ENCODE data around the gene DRD3.

The DRD3 gene

DNA sequence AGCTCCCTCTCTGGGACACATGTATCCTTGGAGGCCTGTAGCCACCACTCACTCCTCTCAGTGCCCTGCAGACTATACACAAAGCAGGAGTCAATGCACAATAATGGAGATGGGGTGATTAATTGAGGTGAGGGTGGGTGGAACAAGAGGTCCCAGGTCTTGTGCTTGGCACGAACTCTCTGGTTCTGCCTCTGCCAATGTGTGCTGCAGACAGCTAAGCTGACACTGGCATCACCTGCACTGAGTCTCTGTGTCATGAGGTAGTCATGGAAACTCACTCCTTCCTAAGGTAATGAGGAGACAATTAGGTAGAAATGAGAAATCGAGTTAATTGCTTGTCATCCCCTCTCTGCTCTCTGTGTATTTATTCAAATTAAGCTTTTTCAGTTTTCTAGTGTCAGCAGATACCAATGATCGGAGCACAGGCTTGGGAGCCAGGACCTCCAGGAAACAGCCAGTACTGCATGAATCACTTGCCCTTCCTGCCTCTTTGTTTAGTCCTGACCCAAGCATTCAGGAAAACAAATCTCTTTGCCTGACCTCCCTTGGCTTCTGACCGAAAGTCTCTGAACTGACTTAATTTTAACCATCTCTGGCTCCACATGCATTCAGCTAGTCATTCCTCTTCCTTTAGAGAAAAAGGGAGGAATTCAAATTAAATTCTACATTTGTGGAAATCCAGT, 56.7 kb downstream of the DRD3 start:
- DNase-seq (ENCODE audit: extremely low read depth in 1 of 2, low read depth in 1 of 2), result no peak

DNA sequence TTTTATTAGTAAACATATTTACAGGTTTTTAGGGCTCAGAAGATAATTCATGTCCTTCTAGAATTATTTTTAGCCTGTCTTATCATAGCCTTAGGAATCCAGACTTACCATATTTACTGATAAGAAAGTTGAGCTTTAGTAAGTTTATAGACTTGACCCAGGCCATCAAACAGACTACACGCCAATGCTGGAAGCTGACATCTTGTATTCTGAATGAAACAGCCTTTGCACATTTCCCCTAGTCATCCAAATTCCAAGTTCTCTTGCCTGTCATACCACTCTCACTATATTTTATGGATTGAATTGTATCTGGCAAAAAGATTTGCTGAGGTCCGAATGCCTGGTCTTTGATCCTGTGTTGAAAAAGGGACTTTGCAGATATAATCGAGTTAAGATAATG, 58.6 kb downstream of the DRD3 start:
- no peak for DNase-seq (ENCODE audit: extremely low read depth in 1 of 2, low read depth in 1 of 2)

DNA sequence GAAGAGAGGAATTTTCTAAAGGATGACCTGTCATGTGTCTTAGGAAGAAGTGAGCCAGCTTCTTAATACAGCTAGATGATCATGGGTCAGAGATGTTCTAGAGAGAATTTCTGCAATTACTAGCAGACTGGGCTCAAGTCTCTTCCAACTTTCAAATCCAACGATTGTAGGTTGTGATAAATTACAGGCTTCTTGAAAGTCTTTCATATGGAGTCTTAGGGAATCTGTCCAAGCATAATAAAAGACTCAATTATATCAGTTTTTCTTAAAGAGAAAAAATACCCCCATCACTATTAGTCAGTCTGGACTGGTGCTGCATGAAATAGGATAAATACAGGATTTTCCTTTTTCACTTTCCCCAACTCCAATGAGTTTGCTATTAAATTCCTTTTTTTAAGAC, 59.1 kb downstream of the DRD3 start:
- DNase-seq (ENCODE audit: extremely low read depth in 1 of 2, low read depth in 1 of 2), result no peak

DNA sequence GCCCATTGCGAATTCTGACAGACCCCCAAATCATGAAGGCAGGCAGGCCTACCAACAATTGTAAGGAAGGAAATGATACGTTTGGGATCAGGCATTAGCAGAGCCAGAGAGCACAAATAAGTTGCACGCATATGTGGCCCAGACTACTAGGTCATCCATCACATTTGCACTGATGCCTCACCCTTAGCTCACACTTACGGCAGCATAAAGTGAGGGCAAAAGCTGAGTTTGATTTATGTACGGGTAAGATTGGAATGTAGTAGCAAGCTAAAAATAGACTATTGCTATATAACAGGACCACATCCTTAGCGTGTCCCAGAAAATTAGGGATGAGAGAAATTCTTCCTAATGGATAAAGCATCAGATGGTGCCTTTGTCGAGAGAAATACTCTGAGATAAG, 63.7 kb downstream of the DRD3 start:
- no peak for DNase-seq (ENCODE audit: extremely low read depth in 1 of 2, low read depth in 1 of 2)

DNA sequence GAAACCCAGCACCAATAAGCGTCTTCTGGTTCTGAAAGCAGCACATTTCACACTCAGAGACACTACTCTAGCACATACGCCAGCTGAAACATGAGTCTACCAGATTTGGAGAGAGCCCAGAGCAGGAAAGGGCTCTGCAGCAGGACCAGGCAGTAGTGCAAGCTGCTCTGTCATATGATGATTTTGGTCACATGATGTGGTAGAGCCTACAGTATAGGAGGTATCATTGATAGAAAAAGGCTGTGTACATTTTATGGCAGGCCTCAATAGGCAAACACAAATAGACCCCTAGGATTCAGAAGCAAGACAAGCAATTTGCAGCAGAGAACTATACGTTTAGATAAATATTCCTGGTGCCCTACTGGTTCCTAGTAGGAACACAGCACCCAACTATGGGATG, 64.1 kb downstream of the DRD3 start:
- DNase-seq (ENCODE audit: extremely low read depth in 1 of 2, low read depth in 1 of 2), result no peak

DNA sequence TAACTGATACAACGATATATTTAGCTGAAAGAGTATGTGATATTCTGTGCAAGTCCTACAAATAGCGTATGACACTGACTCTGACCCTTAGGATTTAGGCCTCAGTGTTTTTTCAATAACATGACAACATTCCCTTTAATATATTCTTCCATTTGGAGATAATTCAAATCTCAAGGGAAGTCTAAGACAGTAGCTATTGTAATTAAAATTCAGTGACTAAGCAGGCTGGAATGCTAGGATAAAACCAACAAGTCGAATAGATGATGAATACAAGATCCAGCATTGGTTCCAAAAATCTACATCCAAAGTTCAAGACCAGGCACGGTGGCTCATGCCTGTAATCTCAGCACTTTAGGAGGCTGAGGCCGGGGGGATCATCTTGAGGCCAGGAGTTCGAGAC, 66.2 kb downstream of the DRD3 start:
- DNase-seq (ENCODE audit: extremely low read depth in 1 of 2, low read depth in 1 of 2), result no peak

DNA sequence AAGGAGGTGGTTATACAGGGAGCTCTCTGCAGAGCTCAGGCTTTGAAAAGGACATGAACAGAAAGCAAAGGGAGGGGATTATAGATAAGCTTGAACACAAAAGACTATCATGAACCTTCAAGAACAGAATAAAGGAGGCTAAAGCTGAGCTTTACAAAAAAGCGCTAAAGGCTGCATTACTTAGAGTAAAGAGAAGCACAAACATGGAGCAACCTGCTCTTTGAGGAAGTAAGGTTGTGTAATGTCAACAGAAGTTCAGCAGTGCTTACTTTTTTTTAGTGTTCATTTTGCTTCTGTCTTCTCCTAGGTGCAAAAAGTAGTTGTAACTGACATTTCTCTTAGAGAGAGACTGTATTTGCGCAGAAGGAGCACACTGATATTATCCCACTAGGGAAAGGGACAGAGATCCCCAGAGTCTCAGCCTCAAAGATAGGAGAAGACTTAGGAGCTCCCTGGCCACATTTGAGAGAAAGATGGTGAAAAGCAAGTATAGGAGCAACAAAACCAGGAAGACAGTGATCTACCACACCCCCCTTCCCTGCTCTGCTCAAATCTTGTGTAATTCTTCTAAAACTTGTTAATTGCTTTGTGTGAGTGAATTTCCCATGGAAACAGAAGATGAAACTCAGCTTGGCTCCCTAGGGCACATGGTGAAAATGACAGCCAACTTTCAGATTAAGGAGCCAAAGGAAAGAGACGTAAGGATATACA, 67.6 kb downstream of the DRD3 start:
- DNase-seq (ENCODE audit: extremely low read depth in 1 of 2, low read depth in 1 of 2), result no peak

DNA sequence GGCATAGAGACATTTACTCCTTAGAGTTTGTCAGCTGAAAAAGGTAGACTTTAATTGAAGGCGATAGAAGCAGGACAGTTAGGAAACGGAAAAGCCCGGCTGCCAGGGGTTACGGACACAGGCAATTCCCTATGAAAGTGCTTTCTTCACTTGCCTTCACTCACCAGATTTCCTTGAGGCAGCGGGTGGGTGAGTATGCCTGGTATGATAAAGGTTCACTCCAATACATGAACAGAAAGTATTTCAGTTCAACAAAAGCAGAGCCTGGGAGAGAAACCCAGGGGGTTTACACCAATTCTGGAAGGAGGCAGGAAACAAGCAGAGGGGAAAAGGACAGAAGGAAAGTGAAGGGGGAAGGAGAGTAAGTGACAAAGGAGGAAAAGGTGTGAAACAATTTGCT, 68.4 kb downstream of the DRD3 start:
- DNase-seq (ENCODE audit: extremely low read depth in 1 of 2, low read depth in 1 of 2), result no peak

DNA sequence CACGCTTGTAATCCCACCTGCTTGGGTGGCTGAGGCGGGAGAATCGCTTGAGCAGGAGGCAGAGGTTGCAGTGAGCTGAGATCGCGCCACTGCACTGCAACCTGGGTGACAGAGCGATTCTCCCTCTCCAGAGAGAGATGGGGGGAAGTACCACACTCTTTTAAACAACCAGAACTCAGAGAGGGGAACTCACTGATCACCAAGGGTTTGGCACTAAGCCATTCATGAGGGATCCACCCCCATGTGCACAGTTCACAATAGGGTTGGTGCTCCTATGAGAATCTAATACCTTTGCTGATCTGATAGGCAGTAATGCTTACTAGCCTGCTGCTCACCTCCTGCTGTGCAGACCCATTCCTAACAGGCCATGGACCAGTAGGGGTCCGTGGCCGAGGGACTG, 70.7 kb downstream of the DRD3 start:
- no peak for DNase-seq (ENCODE audit: extremely low read depth in 1 of 2, low read depth in 1 of 2)

DNA sequence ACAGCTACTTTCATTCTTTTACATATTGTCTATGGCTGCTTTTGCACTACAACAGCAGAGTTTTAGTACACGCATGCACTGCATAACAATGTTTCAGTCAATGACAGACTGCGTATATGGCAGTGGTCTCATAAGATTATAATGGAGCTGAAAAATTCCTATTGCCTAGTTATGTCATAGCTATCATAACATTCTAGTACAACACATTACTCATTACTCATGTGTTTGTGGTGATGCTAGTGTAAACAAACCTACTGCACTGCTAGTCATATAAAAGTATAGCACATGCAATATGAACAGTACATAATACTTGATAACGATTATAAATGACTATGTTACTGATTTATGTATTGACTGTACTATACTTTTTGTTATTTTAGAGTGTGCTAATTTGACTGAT, 74.4 kb downstream of the DRD3 start:
- no peak for DNase-seq (ENCODE audit: extremely low read depth in 1 of 2, low read depth in 1 of 2)

DNA sequence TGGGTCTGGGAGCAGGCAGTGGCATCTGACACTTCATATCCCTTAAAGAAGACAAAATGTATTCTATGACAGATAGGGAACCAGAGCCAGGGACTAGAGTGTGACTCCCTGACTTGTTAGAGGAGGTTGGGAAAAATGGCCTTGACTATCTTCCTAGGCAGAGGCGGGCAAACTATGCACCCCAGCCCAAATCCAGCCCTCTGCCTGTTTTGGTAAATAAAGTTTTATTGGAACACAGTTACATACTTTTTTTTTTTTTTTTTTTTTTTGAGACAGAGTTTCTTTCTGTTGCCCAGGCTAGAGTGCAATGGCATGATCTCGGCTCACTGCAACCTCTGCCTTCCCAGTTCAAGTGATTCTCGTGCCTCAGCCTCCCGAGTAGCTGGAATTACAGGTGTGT, 75.0 kb downstream of the DRD3 start:
- no peak for DNase-seq (ENCODE audit: extremely low read depth in 1 of 2, low read depth in 1 of 2)

DNA sequence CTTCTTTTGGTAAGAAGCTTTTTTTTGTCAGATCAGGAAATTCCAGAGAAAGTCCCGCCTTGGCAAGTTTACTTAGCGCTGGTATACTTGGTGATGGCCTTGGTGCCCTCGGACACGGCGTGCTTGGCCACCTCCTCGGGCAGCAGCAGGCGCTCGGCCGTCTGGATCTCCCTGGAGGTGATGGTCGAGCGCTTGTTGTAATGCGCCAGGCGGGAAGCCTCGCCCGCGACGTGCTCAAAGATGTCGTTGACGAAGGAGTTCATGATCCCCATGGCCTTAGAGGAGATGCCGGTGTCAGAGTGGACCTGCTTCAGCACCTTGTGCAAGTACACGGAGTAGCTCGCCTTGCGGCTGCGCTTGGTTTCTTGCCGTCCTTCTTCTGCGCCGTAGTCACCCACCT, 75.7 kb downstream of the DRD3 start:
- no peak for DNase-seq (ENCODE audit: extremely low read depth in 1 of 2, low read depth in 1 of 2)

DNA sequence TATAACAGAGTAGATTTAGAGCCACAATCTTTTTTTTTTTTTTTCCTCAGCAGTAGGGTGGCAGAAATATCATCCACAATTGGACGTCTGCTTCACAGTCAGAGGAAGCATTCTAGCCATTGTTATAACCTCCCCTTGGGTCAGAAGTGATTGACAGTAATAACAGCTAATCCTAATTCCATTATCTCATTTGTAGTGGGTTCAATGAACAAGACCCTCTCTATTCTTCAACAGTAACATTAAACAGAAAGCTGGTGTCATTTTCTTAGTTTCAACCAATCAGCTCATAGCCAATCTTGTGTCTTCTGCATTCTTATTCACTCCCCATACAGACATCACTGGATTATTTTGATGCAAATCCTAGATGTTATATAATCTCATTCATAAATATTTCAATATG, 77.8 kb downstream of the DRD3 start:
- DNase-seq (ENCODE audit: extremely low read depth in 1 of 2, low read depth in 1 of 2), result no peak

DNA sequence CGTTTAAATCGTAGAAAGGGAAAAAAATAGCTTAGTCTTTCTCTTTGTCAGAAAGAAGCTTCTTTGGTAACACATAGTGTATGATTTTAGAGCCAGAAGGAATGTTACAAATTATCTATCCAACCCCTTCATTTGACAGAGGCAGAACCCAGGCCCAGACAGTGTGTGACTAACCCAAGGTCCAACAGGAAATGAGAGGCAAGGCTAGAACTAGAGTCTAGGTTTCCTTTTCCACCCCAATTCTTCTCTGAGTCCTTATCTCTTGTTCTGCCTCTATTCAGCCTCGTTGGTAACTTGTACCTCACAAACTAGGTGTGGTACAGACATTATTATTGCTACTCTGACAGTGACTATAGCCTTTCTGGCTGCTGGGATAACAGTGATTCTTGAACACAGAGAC, 83.1 kb downstream of the DRD3 start:
- DNase-seq (ENCODE audit: extremely low read depth in 1 of 2, low read depth in 1 of 2), result no peak

DNA sequence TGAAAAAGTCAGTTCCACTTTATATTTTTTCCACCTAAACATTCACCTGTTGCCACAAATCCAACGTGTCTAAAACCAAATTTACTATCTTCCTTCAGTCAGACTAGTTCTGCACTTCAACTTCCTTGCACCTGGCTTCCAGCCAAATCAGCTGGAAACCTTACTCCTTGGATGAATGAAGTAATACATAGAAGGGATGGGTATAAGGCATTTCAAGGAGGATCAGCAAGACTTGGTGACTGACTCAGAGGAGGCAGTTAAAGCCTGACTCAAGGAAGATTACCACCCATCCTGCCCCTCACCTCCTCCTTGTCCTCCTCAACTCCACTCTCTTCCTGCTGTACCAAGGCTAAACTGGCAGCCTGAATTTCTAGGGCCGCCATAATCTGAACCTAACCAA, 85.3 kb downstream of the DRD3 start:
- DNase-seq (ENCODE audit: extremely low read depth in 1 of 2, low read depth in 1 of 2), result no peak

DNA sequence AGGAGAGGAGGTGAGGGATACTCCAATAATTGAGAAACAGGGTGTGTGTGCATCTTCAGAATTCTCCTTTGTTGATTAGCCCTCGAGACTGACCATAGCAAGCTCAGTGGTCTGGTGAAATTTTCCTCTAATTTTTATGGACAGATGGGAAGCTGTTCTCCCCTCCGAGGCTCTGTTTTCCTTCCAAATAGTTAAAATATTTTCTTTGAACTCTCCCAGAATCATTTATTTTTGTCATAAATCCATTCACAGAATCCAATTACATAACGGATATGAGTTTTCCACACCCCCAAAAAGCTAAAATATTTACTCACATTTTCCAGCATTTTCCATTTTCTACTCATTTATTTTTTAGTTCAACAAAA, 85.9 kb downstream of the DRD3 start:
- DNase-seq (ENCODE audit: extremely low read depth in 1 of 2, low read depth in 1 of 2), result no peak

DNA sequence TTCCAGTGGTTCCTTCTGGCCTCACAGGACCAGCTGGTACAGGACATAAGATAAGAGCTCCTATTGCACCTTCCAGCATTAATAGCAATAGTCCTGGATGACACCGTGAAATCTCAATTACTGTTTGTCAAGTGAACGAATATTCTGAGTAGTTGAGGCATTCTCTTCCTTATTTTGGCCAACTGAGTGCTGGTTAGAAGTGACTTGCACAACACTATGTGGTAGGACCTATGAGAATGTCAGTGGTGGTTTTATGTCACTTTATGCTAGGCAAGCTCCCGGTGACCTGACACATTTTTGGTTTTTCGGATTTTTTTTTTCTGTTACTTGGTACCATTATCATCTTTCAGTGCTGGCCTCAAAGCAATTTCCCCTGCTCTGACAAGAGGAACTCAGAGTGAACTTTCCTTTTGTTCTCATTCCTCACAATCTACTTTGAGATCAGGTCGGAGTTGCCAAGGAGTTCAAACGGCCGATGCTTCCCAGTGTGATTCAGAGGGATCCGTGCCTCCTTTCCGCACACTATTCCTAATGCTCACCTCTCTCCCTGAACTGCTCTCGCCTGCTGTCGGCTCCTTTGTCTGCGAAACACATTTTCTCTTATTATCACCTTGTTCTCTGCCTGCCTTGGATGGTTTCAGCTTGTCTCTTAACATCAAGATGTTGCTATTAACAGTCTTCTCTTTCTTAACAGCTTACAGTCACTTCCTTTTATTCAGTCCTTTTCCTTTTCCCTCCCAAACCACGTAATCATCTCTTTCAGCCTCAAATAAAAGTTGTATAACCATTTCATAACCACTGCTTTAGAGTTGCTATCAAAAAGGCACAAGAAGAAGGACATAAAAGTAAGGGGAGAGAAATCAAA, 86.5 kb downstream of the DRD3 start:
- DNase-seq (ENCODE audit: extremely low read depth in 1 of 2, low read depth in 1 of 2), result no peak

DNA sequence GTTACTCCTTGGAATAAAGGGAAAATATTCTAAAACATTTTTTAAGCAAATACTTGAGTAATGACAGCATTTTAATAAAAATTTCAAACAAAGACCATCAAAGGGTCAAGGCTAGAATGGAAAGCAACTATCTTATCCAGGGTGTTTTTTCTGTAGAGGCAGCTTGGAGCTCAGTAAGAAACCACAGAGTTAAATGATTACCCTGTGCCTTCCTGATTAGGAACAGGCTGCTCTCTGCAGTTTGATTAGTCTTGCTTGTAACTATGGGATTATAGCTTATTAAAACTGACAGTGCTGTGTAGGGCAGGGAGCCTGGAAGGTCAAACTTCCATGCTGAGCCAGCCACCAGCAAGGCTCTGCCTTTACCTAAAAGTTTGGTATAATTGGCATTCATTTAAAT, 89.2 kb downstream of the DRD3 start:
- DNase-seq (ENCODE audit: extremely low read depth in 1 of 2, low read depth in 1 of 2), result no peak

DNA sequence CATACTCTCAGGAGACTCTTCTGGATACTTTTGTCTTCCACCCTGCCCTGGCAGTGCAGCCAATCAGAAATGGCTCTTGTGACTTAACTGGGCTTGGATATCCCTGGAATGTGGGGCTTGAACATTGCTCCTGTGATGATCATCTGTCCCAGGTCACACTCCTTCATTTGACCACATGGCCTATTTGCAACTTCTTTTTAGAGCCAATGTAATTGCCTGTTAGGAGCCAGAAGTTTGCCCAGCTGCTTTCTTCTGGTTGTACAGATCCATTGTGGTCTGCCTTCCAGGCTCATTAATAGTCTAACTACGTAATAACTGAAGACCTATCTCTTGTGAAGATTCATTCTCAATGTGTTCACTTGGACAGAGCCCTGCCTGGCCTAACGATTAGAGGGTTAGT, 92.5 kb downstream of the DRD3 start:
- no peak for DNase-seq (ENCODE audit: extremely low read depth in 1 of 2, low read depth in 1 of 2)

DNA sequence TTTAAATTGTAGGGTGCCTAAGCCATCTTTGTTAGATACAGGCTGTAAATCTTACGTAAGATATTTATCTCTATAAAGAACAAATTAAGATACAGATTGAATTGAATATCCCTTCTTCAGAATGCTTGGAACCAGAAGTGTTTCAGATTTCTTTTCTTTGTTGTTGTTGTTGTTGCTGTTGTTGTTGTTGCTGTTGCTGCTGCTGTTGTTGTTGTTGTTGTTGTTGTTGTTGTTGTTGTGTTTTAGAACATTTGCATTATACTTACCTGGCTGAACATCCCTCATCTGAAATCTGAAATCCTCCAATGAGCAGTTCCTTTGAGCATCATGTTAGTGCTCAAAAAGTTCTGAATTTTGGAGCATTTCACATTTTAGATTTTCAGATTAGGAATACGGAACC, 95.7 kb downstream of the DRD3 start:
- no peak for DNase-seq (ENCODE audit: extremely low read depth in 1 of 2, low read depth in 1 of 2)

DNA sequence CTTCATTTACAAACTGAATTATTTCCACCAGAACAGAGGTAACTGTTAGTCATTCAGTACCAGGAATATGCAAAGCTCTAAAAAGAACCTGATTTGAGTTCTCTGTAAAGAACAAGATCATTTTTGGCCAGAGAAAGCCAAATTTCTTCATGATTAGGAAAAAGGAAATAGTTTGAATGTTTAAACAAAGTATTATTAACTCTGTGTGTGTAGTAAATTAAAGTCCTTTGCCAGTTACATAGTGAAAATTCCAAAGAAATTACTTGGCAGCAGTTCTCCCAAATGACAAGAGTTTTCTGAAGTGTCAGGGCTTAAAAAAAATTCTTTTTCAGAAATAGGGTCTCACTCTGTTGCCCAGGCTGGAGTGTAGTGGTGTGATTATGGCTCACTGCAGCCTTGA, 97.8 kb downstream of the DRD3 start:
- DNase-seq (ENCODE audit: extremely low read depth in 1 of 2, low read depth in 1 of 2), result no peak

DNA sequence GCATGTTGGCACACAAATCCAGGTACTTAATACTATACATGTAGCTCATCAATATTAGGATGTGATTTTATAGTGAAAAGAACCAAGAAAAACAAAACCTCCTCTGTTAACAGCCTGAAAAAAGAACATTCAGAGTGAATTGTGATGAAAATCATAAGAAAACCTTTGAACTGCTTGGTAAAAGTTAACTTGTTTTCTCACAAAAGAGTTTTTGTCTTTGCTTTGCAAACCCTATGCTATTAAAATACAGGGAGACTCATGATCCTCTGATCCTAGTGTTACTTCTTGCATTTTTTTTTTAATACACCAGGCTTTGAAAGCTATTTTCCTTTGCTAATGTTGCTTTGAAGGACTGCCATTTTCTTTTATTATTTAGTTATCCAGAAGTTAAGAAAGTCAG, 98.7 kb downstream of the DRD3 start:
- DNase-seq (ENCODE audit: extremely low read depth in 1 of 2, low read depth in 1 of 2), result no peak
